A549 (cell line): ENCODE measurements around the gene TBL1Y.
"Not testable (repeated sequence)": the region's sequence is repeated elsewhere in the genome, so short reads cannot be mapped to it uniquely, and the experiment has no call there.

Experiments used
- CHD2 ChIP-seq: fragments of 150-350 bp; IDR thresholded peaks from 2 replicates; pipeline ENCODE4 v1.6.1; 2014; ENCODE audit warnings: low read length; ENCODE audit not compliant: partially characterized antibody
- CTCF ChIP-seq: fragments of >200 bp; sonication (Bioruptor Twin); formaldehyde crosslinking; IDR thresholded peaks from 3 replicates; pipeline ENCODE4 v1.5.1; 2016
- KDM5A ChIP-seq: fragments of 200-600 bp; sonication (generic); IDR thresholded peaks from 2 replicates; pipeline ENCODE4 v1.6.1; 2016; ENCODE audit warnings: antibody characterized with exemption, mild to moderate bottlenecking
- POLR2A ChIP-seq: IDR thresholded peaks from 2 replicates; pipeline ENCODE4 v1.6.1; 2012; ENCODE audit warnings: mild to moderate bottlenecking, low read length
- RNF2 ChIP-seq: fragments of 200-600 bp; sonication (generic); IDR thresholded peaks from 2 replicates; pipeline ENCODE4 v1.6.1; 2016; ENCODE audit warnings: low read depth, mild to moderate bottlenecking, antibody characterized with exemption, moderate library complexity, borderline replicate concordance
- SREBF2 ChIP-seq: fragments of 450-650 bp; IDR thresholded peaks from 2 replicates; pipeline ENCODE4 v1.6.1; 2014; ENCODE audit warnings: mild to moderate bottlenecking, moderate library complexity

GRCh38 chrY:6902116-6902515 lies 8.4 kb upstream of the TBL1Y start:
- TF ChIP-seq RNF2, KDM5A, CTCF, CHD2, POLR2A, SREBF2: not testable (repeated sequence)
